Activated B cell treated with CpG ODN at 0.5 μM for 24 hours (primary cell): ENCODE data around the gene SZRD1. TPM values are rescaled to one million over a fixed set of nuclear protein-coding genes. Genes with fewer than 3 reads are reported as not detected.
A peak's percentile ranks its signal among the peaks of the same experiment; 100 is the strongest.

Experiments used
- ATAC-seq: fragments of 200-7000 bp; cut with Tn5 transposase; one replicate; pipeline ENCODE4 v1.10.0; 2021; ENCODE audit warnings: low read depth, mild to moderate bottlenecking, moderate library complexity
- CTCF ChIA-PET: fragments of 350-600 bp; sonication (Branson Sonifier 250); formaldehyde crosslinking; loops from one replicate; lab custom pipeline; 2021; ENCODE audit warnings: antibody characterized with exemption; lab: Charles Lee
- POLR2A ChIA-PET: fragments of 350-600 bp; sonication (Branson Sonifier 250); formaldehyde crosslinking; loops from one replicate; lab custom pipeline; 2021; ENCODE audit warnings: antibody characterized with exemption; lab: Charles Lee
- DNase-seq: peaks from one replicate; pipeline ENCODE4 v3.0.0; 2022
- H3K27ac Mint-ChIP-seq: one replicate; pipeline ENCODE4 v1.8.0; 2020; ENCODE audit warnings: mixed read lengths
- H3K27me3 Mint-ChIP-seq: one replicate; pipeline ENCODE4 v1.8.0; 2021; ENCODE audit warnings: mixed read lengths
- H3K36me3 Mint-ChIP-seq: one replicate; pipeline ENCODE4 v1.8.0; 2021; ENCODE audit warnings: low read depth, mixed read lengths
- H3K4me1 Mint-ChIP-seq: one replicate; pipeline ENCODE4 v1.8.0; 2021; ENCODE audit warnings: mixed read lengths
- H3K4me3 Mint-ChIP-seq: one replicate; pipeline ENCODE4 v1.8.0; 2020; ENCODE audit warnings: mild to moderate bottlenecking, mixed read lengths
- H3K9me3 Mint-ChIP-seq: one replicate; pipeline ENCODE4 v1.8.0; 2020; ENCODE audit warnings: mixed read lengths
- CTCF ChIP-seq: fragments of 200-600 bp; IDR thresholded peaks from one replicate; pipeline ENCODE4 v1.8.0; 2022; ENCODE audit warnings: antibody characterized with exemption, mild to moderate bottlenecking
- intact Hi-C: fragments of 100-400 bp; cut with micrococcal nuclease; formaldehyde crosslinking; loops from one replicate; pipeline ENCODE4 v1.15.1; 2024
- total RNA-seq: library from RNA; stranded (reverse); gene quantifications from 2 replicates; pipeline ENCODE4 v1.2.3, GENCODE V29; 2022

SZRD1 gene
- total RNA-seq = 184 and 190 TPM in 2 replicates

DNA sequence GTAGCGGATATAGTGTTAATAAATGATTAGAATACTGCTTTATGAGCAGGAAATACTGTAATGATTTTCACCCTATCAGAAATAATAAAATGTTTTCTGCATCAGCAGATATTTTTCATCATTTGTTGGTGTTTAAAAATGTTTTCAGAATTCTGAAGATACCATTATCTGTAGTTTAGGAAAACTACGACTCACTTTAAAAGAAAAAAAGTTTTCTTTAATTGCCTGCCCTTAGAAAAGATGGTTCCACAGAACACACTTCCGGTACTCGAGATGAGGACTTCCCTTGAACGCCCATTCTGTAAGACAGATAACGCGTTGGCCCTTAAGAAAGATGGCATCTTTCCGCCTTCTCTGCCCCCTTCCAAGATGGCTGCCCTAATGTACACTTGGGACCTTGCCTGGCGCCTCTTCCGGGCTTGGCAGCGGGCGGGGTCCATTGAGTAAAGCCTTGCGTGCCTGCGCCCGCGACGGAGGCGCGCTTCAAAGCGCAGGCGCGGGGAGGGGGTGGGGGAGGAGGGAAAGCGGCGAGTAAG lies at the start of gene SZRD1:
Gene SZRD1, plus strand, starts transcription at position 521 of the 536 bp plus-strand sequence. CDS start 16 bp downstream, outside the sequence.
- ChIA-PET POLR2A (interaction anchor here (0.6 to 4.2 kb wide), 13 partner anchors 9 to 533 kb away, joined by 3 to 49 read pairs (median 8); partner anchors contain the start of genes FBXO42, NECAP2, RNU1-1 and ZBTB17), CTCF (interaction anchor here (1.1 kb wide), 1 partner anchor 288 kb away, joined by 3 read pairs; no protein-coding TSS in a partner anchor)
- ATAC-seq (peak; percentile 83), DNase-seq (peak; percentile 84)
- TF ChIP-seq CTCF = no peak
- no peaks in the 10 kb centered on the region for H3K9me3 Mint-ChIP-seq
- peaks cover 38% of the 10 kb centered on the region for H3K4me1 Mint-ChIP-seq
- intact Hi-C loops = loop anchor here (1.0 to 10.0 kb wide), 12 partner anchors 15 to 842 kb away; partner anchors contain the start of genes CASP9, CPLANE2, NBPF1 and NECAP2
- peak within 1 kb of the TSS; percentile 99 for H3K27ac Mint-ChIP-seq
- no peaks in the 10 kb centered on the region for H3K27me3 Mint-ChIP-seq
- H3K36me3 Mint-ChIP-seq = peaks cover 26% of the 10 kb centered on the region
- peak within 1 kb of the TSS; percentile 99 for H3K4me3 Mint-ChIP-seq

GRCh38 chr1:16318555-16318954 lies 48.5 kb upstream of the SZRD1 start:
- peaks cover 23% of the 10 kb centered on the region for H3K4me1 Mint-ChIP-seq
- no peaks in the 10 kb centered on the region for H3K27me3 Mint-ChIP-seq
- ATAC-seq (no peak), DNase-seq (no peak)
- ChIA-PET POLR2A (no interaction called here), CTCF (no interaction called here)
- H3K9me3 Mint-ChIP-seq = no peaks in the 10 kb centered on the region
- H3K36me3 Mint-ChIP-seq = peaks cover 30% of the 10 kb centered on the region
- H3K4me3 Mint-ChIP-seq = no peak overlapping the region
- no peak overlapping the region for H3K27ac Mint-ChIP-seq
- TF ChIP-seq CTCF = no peak
- intact Hi-C loops = no loop called here

- Mint-ChIP-seq H3K36me3 (peaks cover 10% of the 10 kb centered on the region), H3K9me3 (no peaks in the 10 kb centered on the region), H3K27ac (no peak overlapping the region), H3K27me3 (no peaks in the 10 kb centered on the region), H3K4me3 (no peak overlapping the region), H3K4me1 (peaks cover 23% of the 10 kb centered on the region)
- ChIA-PET POLR2A (no interaction called here), CTCF (no interaction called here)
- no peak for TF ChIP-seq CTCF
- intact Hi-C loops = no loop called here
- ATAC-seq = no peak
- DNase-seq = no peak
Measured at GRCh38 chr1:16321176-16321867, 45.7 kb upstream of the SZRD1 start.

GRCh38 chr1:16324456-16324890 lies 42.6 kb upstream of the SZRD1 start:
- CTCF ChIA-PET = no interaction called here
- DNase-seq (no peak), ATAC-seq (no peak)
- Mint-ChIP-seq H3K4me3 (no peak overlapping the region), H3K27ac (no peak overlapping the region), H3K27me3 (no peaks in the 10 kb centered on the region), H3K9me3 (no peaks in the 10 kb centered on the region), H3K4me1 (peaks cover 21% of the 10 kb centered on the region), H3K36me3 (peaks cover 13% of the 10 kb centered on the region)
- no peak for TF ChIP-seq CTCF
- POLR2A ChIA-PET = interaction anchor here (1.1 kb wide), 1 partner anchor 82 kb away, joined by 3 read pairs; no protein-coding TSS in a partner anchor
- intact Hi-C loops = no loop called here

GRCh38 chr1:16326833-16327404 lies 40.1 kb upstream of the SZRD1 start:
- Mint-ChIP-seq H3K27me3 (no peaks in the 10 kb centered on the region), H3K4me1 (peaks cover 10% of the 10 kb centered on the region), H3K27ac (peak overlapping the region; percentile 24), H3K36me3 (peaks cover 16% of the 10 kb centered on the region), H3K4me3 (no peak overlapping the region), H3K9me3 (no peaks in the 10 kb centered on the region)
- ATAC-seq (no peak), DNase-seq (no peak)
- ChIA-PET POLR2A (no interaction called here), CTCF (no interaction called here)
- intact Hi-C loops = no loop called here
- TF ChIP-seq CTCF = no peak
